ENCODE results near the gene TDRD7.

Gene TDRD7

GRCh38 chr9:97386733-97387503, 25.0 kb upstream of the TDRD7 start:
- in situ Hi-C loops (cut with MboI; ENCODE audit: low sequenced_read_pairs, unreplicated experiment), result no loop called here
- TF ChIP-seq, protein P1, sequence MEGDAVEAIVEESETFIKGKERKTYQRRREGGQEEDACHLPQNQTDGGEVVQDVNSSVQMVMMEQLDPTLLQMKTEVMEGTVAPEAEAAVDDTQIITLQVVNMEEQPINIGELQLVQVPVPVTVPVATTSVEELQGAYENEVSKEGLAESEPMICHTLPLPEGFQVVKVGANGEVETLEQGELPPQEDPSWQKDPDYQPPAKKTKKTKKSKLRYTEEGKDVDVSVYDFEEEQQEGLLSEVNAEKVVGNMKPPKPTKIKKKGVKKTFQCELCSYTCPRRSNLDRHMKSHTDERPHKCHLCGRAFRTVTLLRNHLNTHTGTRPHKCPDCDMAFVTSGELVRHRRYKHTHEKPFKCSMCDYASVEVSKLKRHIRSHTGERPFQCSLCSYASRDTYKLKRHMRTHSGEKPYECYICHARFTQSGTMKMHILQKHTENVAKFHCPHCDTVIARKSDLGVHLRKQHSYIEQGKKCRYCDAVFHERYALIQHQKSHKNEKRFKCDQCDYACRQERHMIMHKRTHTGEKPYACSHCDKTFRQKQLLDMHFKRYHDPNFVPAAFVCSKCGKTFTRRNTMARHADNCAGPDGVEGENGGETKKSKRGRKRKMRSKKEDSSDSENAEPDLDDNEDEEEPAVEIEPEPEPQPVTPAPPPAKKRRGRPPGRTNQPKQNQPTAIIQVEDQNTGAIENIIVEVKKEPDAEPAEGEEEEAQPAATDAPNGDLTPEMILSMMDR (IDR thresholded peaks at IDR 0.05; ENCODE audit: borderline replicate concordance, control extremely low read depth, extremely low read depth, insufficient read depth, missing control alignments), result peak; percentile 96
- peak; percentile 87 for DNase-seq (ENCODE audit: low spot score)

DNA sequence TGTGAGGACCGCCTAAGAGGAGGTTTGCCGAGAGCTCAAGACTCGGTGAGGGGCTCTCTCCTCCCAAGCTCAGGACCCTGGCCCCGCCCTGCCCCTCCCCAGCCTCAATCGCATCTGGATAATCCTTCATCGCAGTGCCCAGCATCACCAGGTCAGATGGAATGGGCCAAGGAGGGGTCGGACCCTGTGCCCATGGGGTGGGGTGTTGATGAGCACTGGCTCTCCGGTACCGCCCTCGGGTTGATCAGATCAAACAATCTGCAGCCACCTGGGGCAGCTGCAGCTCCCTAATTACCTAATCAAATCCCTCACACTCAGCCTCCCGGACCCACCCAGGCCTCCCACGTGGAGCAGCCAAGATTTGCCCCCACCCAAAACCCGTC, 24.4 kb upstream of the TDRD7 start:
- in situ Hi-C loops (cut with MboI; ENCODE audit: low sequenced_read_pairs, unreplicated experiment), result no loop called here
- DNase-seq (ENCODE audit: low spot score), result no peak
- TF ChIP-seq, protein P1 (IDR thresholded peaks at IDR 0.05; ENCODE audit: borderline replicate concordance, control extremely low read depth, extremely low read depth, insufficient read depth, missing control alignments), result no peak

GRCh38 chr9:97387936-97388684, 23.8 kb upstream of the TDRD7 start:
- peak; percentile 23 for DNase-seq (ENCODE audit: low spot score)
- in situ Hi-C loops (cut with MboI; ENCODE audit: low sequenced_read_pairs, unreplicated experiment), result no loop called here
- TF ChIP-seq, protein P1 (IDR thresholded peaks at IDR 0.05; ENCODE audit: borderline replicate concordance, control extremely low read depth, extremely low read depth, insufficient read depth, missing control alignments), result no peak

- in situ Hi-C loops (cut with MboI; ENCODE audit: low sequenced_read_pairs, unreplicated experiment), result no loop called here
- TF ChIP-seq, protein P1 (IDR thresholded peaks at IDR 0.05; ENCODE audit: borderline replicate concordance, control extremely low read depth, extremely low read depth, insufficient read depth, missing control alignments), result no peak
- peak; percentile 91 for DNase-seq (ENCODE audit: low spot score)
Measured at GRCh38 chr9:97388721-97389238, 23.1 kb upstream of the TDRD7 start.

GRCh38 chr9:97389249-97389648, 22.6 kb upstream of the TDRD7 start:
- TF ChIP-seq, protein P1 (IDR thresholded peaks at IDR 0.05; ENCODE audit: borderline replicate concordance, control extremely low read depth, extremely low read depth, insufficient read depth, missing control alignments), result no peak
- in situ Hi-C loops (cut with MboI; ENCODE audit: low sequenced_read_pairs, unreplicated experiment), result no loop called here
- no peak for DNase-seq (ENCODE audit: low spot score)

GRCh38 chr9:97390791-97391406, 21.0 kb upstream of the TDRD7 start:
- no peak for DNase-seq (ENCODE audit: low spot score)
- in situ Hi-C loops (cut with MboI; ENCODE audit: low sequenced_read_pairs, unreplicated experiment), result loop anchor here (10.0 kb wide), 2 partner anchors 224 to 536 kb away; partner anchors contain the start of gene ZNF782
- TF ChIP-seq, protein P1 (IDR thresholded peaks at IDR 0.05; ENCODE audit: borderline replicate concordance, control extremely low read depth, extremely low read depth, insufficient read depth, missing control alignments), result no peak

Measured in GM13976 (cell line).